Peyer's patch (tissue), 4 donors: ENCODE results near the gene KLK6.

ENCODE experiments used
- CTCF ChIP-seq, 6 experiments: fragments of 450-650 bp in 4 of 6; fragments of 200-600 bp in 2 of 6; sonication (generic) in 1 of 6; IDR thresholded peaks; one replicate each; pipeline ENCODE4 v1.5.1; 2017 to 2019; ENCODE audit warnings: antibody characterized with exemption in 6 of 6, mild to moderate bottlenecking in 3 of 6, moderate library complexity in 1 of 6
- POLR2A ChIP-seq, 2 donors: fragments of 450-650 bp; IDR thresholded peaks; one replicate each; pipeline ENCODE4 v1.5.1; 2017; ENCODE audit warnings: antibody characterized with exemption in 2 of 2, mild to moderate bottlenecking in 2 of 2, moderate library complexity in 2 of 2

- TF ChIP-seq CTCF (IDR thresholded peaks at IDR 0.05) (no peak), POLR2A (IDR thresholded peaks at IDR 0.05) (no peak)
These were observed 57.9 kb downstream of the KLK6 start, which contains the start of gene KLK4 for GRCh38 chr19:50911206-50912101.
